Islet of Langerhans (tissue), 1 donor: Measurements from ENCODE around the gene PKP1.

Source experiments
- FAIRE-seq: peaks from one replicate; lab custom pipeline; 2011; peaks lifted over from hg19 to GRCh38; lab: Jason Lieb, UNC

PKP1 gene

GRCh38 chr1:201374364-201374763, 91.1 kb downstream of the PKP1 start:
- FAIRE-seq, result no peak

- FAIRE-seq, result no peak
These were observed 91.9 kb downstream of the PKP1 start for GRCh38 chr1:201375169-201375568.

- FAIRE-seq, result no peak
These were observed 92.8 kb downstream of the PKP1 start for GRCh38 chr1:201376107-201376463.

GRCh38 chr1:201376464-201377374, 93.4 kb downstream of the PKP1 start:
- FAIRE-seq, result no peak

GRCh38 chr1:201377611-201378092, 94.3 kb downstream of the PKP1 start, which contains the start of gene TNNT2:
TNNT2 (minus strand) TSS chr1:201377680; CDS start chr1:201373254, 4,426 bp downstream.
- no peak for FAIRE-seq

- FAIRE-seq, result no peak
These were observed 95.5 kb downstream of the PKP1 start for GRCh38 chr1:201378804-201379203.

GRCh38 chr1:201379733-201380242, 96.5 kb downstream of the PKP1 start:
- FAIRE-seq, result no peak

GRCh38 chr1:201381130-201381529, 97.8 kb downstream of the PKP1 start:
- FAIRE-seq, result no peak
